ENCODE results near the gene SORL1.

The SORL1 gene

DNA sequence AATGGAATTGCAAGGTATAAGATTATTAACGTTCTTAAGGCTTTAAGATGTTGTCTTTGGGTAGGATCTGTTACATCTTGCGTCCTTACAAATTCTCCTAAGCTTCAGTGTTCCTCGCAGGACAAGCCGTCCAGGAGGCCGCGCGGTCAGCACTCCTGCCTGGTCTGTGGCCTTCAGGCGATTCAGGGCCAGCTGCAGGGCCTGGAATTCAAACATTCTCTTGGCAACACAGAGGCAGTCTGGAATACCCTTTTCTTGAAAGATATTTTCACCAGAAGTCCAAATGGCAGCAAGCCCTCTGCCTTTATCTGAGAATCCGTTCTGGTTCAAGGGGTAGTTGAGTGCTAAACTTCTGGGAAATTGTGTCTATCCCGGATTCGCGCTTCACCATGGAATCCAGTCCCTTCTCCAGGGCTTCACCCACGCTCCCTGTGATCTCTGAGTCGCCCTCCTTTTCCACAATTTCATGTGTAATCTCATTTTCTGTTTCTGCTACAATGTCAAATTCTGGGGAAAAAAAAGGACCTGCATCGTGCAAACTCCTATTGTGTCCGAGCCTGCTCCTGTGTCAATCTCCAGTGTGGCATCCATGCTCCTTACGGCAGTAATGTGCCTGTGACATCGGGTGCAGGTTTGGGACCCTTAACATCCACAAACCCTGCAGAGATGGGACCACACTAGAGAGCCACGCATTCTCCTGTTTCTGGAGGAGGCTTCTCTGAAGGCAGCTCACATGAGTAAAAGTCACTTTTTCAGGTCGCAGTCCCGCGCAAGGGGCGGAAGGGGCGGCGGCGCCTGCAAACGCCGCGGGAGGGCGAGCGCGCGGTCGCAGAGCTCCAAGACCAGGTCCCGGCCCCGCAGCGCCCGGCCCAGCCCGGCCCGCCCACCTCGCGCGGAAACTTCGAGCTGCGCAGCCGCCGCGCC lies 25.4 kb upstream of the SORL1 start:
- no peak for DNase-seq (ENCODE audit: low spot score)

- DNase-seq (ENCODE audit: low spot score): no peak
Observed at GRCh38 chr11:121427400-121427744, 24.7 kb upstream of the SORL1 start.

- no peak for DNase-seq (ENCODE audit: low spot score)
Observed at GRCh38 chr11:121429556-121429955, 22.6 kb upstream of the SORL1 start.

GRCh38 chr11:121431820-121432526 lies 20.1 kb upstream of the SORL1 start:
- no peak for DNase-seq (ENCODE audit: low spot score)

DNA sequence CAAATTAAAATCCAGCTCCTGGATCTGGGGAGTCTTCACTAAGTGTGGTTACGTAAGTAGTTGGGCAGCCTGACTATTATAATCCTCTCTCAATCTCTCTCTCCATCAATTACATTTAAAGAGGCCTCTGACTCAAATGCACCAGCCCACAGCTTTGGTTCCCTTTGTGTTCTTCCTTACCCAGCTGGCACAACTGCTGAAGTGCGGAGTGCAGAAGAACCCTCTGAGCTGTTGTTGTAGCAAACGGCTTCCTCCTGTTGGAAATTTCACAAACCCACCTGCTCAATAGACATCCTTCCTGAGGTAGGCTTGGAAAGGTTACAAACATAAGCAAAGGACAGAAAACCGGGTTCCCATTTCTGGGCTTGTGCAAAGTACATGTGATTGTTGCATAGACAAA lies 17.0 kb upstream of the SORL1 start:
- DNase-seq (ENCODE audit: low spot score): no peak

GRCh38 chr11:121435551-121436511 lies 16.3 kb upstream of the SORL1 start:
- DNase-seq (ENCODE audit: low spot score): no peak

GRCh38 chr11:121437018-121437685 lies 15.0 kb upstream of the SORL1 start:
- DNase-seq (ENCODE audit: low spot score): no peak

DNA sequence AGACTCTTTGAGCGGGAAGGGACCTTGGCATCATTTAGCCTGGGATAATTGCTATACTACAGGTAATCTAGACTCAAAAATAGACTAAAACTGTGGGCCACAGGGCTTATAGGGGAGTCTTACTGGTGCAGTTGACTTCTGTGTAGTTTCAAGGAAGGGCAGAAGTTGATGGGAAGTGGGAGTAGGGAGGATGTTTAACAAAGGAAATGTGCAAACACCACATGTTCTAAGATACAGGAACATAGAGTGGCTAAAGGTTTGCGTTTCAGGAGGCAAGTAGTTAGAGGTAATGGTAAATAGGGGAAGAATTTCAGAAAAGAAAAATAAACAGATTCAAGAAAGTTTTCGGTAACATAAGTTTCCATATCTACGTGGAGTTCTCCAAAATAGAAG lies 14.4 kb upstream of the SORL1 start:
- DNase-seq (ENCODE audit: low spot score): no peak

DNA sequence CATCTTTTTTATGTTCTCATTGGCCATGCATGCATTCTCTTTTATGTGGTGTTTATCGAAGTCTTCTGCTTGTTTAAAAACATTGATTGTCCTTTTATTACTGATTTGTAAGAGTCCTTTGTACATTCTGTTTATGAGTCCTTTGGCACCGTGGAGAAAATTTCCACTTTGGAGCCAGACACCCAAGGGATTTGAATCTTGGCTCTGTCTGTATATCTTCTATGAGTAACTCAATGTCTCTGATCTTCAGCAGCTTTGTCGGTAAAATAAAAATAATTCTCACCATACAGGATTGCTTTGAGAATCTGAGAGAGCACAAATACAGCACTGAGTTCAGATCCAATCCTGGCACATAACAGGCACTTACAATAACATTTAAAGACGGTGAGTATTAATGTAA lies 12.8 kb upstream of the SORL1 start:
- DNase-seq (ENCODE audit: low spot score): no peak

- DNase-seq (ENCODE audit: low spot score): no peak
Observed at GRCh38 chr11:121439759-121440158, 12.4 kb upstream of the SORL1 start.

DNA sequence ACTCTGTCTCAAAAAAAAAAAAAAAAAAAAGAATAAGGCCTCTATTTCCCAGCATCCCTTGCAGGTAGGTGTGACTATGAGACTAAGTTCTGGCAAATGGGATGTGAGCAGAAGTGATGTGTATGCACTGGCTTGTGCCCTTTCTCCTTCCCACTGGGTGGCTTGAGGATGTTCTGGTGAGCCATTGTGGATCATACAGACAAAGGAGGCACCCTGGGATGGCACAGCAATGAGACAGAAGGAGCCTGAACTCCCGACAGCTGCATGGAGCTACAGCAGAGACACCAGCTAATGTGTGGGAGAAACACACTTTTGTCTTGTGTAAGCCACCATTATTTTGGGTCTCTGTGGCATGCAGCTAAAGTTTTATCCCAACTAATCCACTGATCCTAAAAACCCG lies 10.6 kb upstream of the SORL1 start:
- DNase-seq (ENCODE audit: low spot score): no peak

GRCh38 chr11:121443688-121444275 lies 8.3 kb upstream of the SORL1 start:
- DNase-seq (ENCODE audit: low spot score): no peak

GRCh38 chr11:121444526-121444925 lies 7.6 kb upstream of the SORL1 start:
- DNase-seq (ENCODE audit: low spot score): no peak

- DNase-seq (ENCODE audit: low spot score): no peak
Observed at GRCh38 chr11:121445071-121445768, 6.9 kb upstream of the SORL1 start.

GRCh38 chr11:121446752-121447156 lies 5.4 kb upstream of the SORL1 start:
- DNase-seq (ENCODE audit: low spot score): peak; percentile 4

DNA sequence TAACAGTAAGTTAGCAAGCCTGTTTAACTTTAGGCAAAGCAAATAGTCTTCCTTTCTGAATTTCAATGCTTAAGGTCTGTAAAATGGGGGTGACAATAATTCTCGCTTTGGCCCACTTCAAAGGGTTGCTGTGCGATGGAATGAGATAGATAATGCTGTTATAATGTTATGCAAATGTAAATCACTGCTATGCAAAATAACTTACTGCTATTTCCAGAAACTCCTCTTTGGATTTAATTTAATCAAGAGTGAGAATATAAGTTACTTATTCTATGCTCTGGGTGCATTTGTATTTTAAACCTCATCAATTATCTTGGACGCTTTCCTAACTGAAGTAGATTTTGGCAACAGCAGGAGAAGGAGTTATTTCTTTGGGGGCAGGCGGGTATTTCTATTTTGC lies 4.1 kb upstream of the SORL1 start:
- DNase-seq (ENCODE audit: low spot score): no peak

- DNase-seq (ENCODE audit: low spot score): no peak
Observed at GRCh38 chr11:121448431-121448941, 3.6 kb upstream of the SORL1 start.

DNA sequence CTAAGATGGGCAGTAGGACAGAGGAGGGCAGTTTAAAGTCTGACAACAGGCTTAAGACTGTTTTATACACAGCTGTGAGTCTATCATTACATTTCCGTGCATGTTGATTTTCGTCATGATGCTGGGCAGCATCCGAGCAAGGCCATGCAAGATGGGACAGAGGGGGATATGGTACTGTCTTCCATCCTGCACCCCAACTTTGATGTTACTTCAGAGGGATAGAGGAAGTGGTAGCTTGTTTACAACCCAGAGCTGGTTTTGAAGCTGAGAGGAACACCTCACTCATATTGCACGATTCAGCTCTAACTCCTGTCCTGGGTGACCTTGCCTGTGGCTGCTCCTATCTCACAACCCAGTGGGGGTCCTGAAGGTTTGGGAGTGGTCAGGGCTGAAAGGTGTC lies 3.0 kb upstream of the SORL1 start:
- DNase-seq (ENCODE audit: low spot score): no peak

- DNase-seq (ENCODE audit: low spot score): no peak
Observed at GRCh38 chr11:121449626-121450025, 2.5 kb upstream of the SORL1 start.

DNA sequence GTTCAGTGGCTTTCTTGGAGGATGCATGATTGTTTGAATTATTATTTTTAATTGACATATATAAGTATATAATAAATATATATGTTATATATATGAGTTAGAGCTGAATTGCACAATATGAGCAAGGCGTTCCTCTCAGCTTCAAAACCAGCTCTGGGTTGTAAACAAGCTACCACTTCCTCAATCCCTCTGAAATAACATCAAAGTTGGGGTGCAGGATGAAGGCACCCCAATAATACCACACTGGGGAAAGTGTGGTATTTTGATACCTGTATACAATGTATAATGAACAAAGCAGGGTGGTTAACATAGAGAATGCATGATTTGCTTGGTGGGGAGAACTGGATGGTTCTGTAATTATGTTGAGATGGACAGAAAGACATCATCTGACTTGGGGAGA lies 1.7 kb upstream of the SORL1 start:
- no peak for DNase-seq (ENCODE audit: low spot score)

Measured in AG08395 (cell line).